ENCODE measurements around the gene SLC25A15.
A peak's percentile ranks its signal among the peaks of the same experiment; 100 is the strongest.

The SLC25A15 gene

DNA sequence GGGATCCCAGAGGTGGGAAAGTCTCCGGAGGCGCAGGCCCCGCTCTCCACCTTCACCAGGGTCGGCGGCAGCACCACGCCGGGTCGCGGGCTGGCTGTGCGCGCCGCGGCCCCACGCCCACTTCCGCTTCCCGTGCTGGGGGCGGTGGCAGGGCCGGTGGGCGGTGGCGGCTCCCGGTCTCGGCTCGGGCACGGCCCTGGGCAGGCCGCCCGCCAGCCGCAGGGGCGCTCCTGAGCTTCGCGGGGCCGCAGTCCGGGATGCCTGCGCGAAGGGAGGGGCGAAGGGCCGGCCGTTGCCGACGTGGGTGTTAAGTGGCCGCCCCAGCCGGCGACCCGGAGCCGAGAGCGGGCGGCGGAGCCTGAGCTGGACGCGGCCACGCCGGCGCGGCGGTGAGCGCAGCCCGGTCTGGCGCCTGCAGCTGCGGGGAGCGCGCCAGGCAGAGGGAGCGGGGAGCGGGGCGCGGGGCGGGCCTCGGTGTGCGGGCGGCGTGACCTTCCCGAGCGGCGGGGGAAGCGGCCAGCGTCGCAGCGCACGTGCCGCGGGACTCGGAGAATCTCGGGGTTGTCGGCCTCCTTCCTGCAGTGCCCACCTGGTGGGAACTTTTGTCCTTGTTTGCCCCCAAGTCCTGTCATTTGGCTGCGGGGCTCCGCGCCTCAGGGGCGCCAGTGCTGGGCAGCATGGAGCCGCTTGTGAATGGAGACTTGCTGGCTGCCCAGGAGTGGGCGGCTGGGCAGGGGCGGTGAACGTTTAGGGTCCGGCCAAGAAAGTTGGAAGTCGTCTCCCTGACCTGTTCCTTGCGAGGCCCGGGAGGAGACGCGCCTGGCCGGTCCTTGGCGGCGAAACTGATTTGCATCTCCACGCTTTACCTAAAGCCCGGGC lies at the start of gene SLC25A15:
Gene SLC25A15 (plus strand): TSS at position 337 of the 879 bp plus-strand sequence. CDS start 3,616 bp downstream, outside the sequence.
- TF ChIP-seq GATA1 (IDR thresholded peaks at IDR 0.05; ENCODE audit: low read depth, low read length): no peak
- TF ChIP-seq POLR2A (IDR thresholded peaks at IDR 0.05; ENCODE audit: low read length): peak; percentile 73
- DNase-seq: peak; percentile 86 to 89

GRCh38 chr13:40749327-40749726 lies 40.1 kb upstream of the SLC25A15 start:
- no peak for TF ChIP-seq GATA1 (IDR thresholded peaks at IDR 0.05; ENCODE audit: low read depth, low read length)
- TF ChIP-seq POLR2A (IDR thresholded peaks at IDR 0.05; ENCODE audit: low read length): no peak
- no peak for DNase-seq

DNA sequence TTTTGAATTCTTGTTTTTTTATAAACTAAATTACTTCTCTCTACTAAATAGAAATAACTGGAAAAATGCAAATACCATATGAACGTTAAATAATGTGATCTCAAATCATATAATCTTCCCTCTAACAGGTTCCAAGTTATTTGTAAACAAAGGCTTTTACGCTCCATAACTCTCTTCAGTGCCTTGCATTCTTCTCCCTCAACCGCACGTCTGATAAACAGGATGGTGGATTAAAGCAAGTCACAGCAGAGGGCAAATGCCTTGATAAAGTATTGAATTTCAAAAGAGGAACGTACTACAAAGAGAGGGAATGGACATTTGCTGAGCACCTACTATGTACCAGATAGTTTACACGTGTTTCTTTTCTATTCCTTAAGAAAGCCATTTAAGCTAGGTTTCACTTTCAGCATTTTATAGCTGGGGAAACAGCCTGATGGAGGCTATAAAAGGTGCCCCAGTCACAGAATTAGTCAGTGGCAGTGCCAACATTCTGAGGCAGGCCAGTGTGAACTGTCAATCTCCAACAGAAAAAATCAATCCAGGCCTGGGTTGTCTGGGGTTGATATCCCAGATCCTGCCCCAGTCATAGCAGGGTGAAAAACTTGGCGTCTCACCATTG lies 34.2 kb upstream of the SLC25A15 start:
- no peak for DNase-seq
- TF ChIP-seq GATA1 (IDR thresholded peaks at IDR 0.05; ENCODE audit: low read depth, low read length) (no peak), POLR2A (IDR thresholded peaks at IDR 0.05; ENCODE audit: low read length) (no peak)

DNA sequence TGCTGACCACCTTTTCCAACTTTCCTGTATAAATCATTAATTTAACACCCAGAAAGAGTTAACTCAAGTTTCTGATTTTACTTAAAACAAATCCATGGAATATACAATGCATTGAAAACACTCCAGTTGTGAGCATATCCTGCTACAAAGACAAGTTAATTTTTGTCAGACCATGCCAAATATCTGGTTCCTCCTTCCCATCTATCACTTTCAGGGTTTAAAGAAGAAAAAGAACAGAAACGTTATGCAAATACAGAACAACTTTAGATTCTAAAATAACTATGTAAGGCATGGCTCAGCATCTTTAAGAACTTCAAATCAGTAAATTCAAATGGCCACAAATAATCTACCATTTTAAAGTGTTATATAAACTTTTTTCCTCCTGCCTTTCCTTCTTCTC lies 33.4 kb upstream of the SLC25A15 start:
- TF ChIP-seq POLR2A (IDR thresholded peaks at IDR 0.05; ENCODE audit: low read length) (no peak), GATA1 (IDR thresholded peaks at IDR 0.05; ENCODE audit: low read depth, low read length) (no peak)
- DNase-seq: no peak

DNA sequence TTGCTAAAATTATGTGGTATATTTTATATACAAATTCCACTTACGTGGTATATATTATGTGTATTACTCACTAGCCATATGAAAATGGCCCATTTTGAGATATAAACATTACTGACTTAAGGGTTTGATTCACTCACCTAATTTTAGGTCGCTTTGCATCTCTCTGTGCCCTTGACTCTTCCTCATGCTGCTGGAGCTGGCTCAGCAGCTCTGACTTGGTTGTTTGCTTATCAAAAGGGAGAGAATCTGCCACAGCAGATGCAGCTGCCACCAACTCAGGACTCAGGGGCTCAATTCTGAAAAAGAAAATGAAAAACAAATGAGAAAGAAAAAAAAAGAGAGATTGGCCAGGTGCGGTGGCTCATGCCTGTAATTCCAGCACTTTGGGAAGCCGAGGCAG lies 30.6 kb upstream of the SLC25A15 start:
- DNase-seq: no peak
- TF ChIP-seq POLR2A (IDR thresholded peaks at IDR 0.05; ENCODE audit: low read length): no peak
- TF ChIP-seq GATA1 (IDR thresholded peaks at IDR 0.05; ENCODE audit: low read depth, low read length): no peak

DNA sequence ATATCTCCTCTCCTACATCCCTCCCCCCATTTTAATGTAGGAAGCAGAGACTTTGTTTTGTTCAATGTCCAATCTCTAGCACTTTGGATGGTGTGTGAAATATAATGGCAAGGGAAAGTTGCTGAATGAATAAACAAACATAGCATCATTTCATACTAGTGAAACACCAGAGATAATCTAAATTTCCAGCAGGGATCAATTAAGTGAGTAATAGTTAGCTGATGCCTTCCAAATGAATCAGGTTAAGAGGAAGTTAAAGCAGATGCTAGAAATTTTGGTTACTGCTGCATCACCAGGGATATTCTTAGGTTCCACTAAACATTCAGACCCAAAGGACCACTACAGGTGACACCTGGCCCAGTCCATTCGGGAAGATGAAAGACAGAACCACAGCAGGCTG lies 26.6 kb upstream of the SLC25A15 start:
- TF ChIP-seq GATA1 (IDR thresholded peaks at IDR 0.05; ENCODE audit: low read depth, low read length): no peak
- no peak for TF ChIP-seq POLR2A (IDR thresholded peaks at IDR 0.05; ENCODE audit: low read length)
- DNase-seq: no peak

- no peak for DNase-seq
- TF ChIP-seq POLR2A (IDR thresholded peaks at IDR 0.05; ENCODE audit: low read length): no peak
- TF ChIP-seq GATA1 (IDR thresholded peaks at IDR 0.05; ENCODE audit: low read depth, low read length): no peak
Observed at GRCh38 chr13:40764587-40765403, 24.6 kb upstream of the SLC25A15 start.

DNA sequence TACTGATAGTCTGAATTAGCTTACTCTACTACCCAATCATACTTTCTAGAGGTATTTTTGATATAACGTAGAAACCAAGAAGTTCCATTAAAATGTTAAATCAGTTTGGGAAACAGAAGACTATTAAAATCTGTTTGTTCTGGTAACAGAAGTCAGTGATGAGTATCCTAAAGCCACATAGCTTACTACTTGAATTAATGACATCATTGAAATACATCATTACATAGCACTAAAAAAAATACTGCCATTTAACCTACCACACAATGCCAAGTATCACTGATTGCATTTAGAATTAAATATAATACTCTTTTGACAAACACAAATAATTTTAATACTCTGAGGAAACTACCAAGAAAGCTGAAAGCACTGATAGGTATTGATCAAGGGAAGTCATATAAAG lies 23.8 kb upstream of the SLC25A15 start:
- TF ChIP-seq POLR2A (IDR thresholded peaks at IDR 0.05; ENCODE audit: low read length) (no peak), GATA1 (IDR thresholded peaks at IDR 0.05; ENCODE audit: low read depth, low read length) (no peak)
- no peak for DNase-seq

GRCh38 chr13:40769970-40770369 lies 19.4 kb upstream of the SLC25A15 start:
- no peak for DNase-seq
- no peak for TF ChIP-seq POLR2A (IDR thresholded peaks at IDR 0.05; ENCODE audit: low read length)
- no peak for TF ChIP-seq GATA1 (IDR thresholded peaks at IDR 0.05; ENCODE audit: low read depth, low read length)

- no peak for DNase-seq
- no peak for TF ChIP-seq POLR2A (IDR thresholded peaks at IDR 0.05; ENCODE audit: low read length)
- no peak for TF ChIP-seq GATA1 (IDR thresholded peaks at IDR 0.05; ENCODE audit: low read depth, low read length)
Observed at GRCh38 chr13:40770609-40770933, 18.8 kb upstream of the SLC25A15 start.

DNA sequence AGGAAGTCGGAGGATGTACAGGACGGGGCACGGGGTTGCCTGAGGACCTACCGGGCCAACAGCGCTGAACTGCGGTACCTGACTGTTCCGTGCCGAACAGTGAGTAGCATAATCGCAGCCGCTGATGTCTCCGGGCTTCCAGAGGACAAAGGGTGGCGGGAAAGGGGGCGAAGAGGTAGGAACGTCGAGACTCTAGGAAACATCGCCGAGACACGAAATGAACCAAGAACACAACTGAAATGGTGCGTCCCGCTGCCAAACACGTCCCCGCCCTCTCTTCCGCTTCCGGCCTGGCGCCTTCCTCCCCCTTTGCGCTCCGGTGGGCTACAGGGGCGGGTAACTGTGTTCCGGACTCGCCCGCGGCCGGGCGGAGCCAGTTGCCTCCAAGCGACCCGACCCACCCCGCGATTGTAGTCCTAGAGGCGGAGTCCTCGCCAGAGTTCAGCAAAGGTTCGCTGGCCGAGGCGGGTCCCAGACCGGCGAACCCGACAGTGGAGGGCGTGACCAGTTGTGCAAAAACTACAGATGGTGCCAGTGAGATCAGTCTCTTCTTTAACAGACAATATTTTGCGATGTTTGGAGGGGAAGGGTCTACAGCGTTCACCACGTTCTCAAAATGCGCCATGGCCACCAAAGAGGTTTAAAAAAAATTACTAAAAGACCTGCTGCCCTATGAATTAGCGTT lies 18.3 kb upstream of the SLC25A15 start, which contains the start of gene MRPS31:
Gene MRPS31 (minus strand): TSS at position 257 of the 685 bp plus-strand sequence. CDS start 54 bp downstream, at position 203.
- TF ChIP-seq GATA1 (IDR thresholded peaks at IDR 0.05; ENCODE audit: low read depth, low read length) (no peak), POLR2A (IDR thresholded peaks at IDR 0.05; ENCODE audit: low read length) (peak; percentile 93)
- peak; percentile 96 to 97 for DNase-seq

- DNase-seq: no peak
- TF ChIP-seq POLR2A (IDR thresholded peaks at IDR 0.05; ENCODE audit: low read length): no peak
- no peak for TF ChIP-seq GATA1 (IDR thresholded peaks at IDR 0.05; ENCODE audit: low read depth, low read length)
Observed at GRCh38 chr13:40772765-40773473, 16.5 kb upstream of the SLC25A15 start.

GRCh38 chr13:40774672-40775071 lies 14.7 kb upstream of the SLC25A15 start:
- DNase-seq: peak in 1 of 2 experiments; percentile 16
- no peak for TF ChIP-seq GATA1 (IDR thresholded peaks at IDR 0.05; ENCODE audit: low read depth, low read length)

Measured in erythroblast (primary cell).